Mesodermal cell (in vitro differentiated cells): Measurements from ENCODE around the gene TBC1D22A.

ENCODE experiments used
- H3K27ac ChIP-seq: 2 replicates; pipeline ENCODE4 v1.7.0; 2013; ENCODE audit warnings: mild to moderate bottlenecking, low read depth, low read length, moderate library complexity; ENCODE audit not compliant: severe bottlenecking
- H3K36me3 ChIP-seq: 2 replicates; pipeline ENCODE4 v1.7.1; 2013; ENCODE audit warnings: mild to moderate bottlenecking, low read length, moderate library complexity; ENCODE audit not compliant: control insufficient read depth, insufficient read depth
- H3K4me1 ChIP-seq: one replicate; pipeline ENCODE4 v1.7.1; 2013; ENCODE audit warnings: mild to moderate bottlenecking, low read length; ENCODE audit not compliant: insufficient read depth, control insufficient read depth, poor library complexity, severe bottlenecking
- H3K4me3 ChIP-seq: 2 replicates; pipeline ENCODE4 v1.7.0; 2013; ENCODE audit warnings: low read length, control low read depth, mild to moderate bottlenecking; ENCODE audit not compliant: insufficient read depth, poor library complexity, severe bottlenecking; ENCODE audit errors: extremely low read depth
- H3K9me3 ChIP-seq: 2 replicates; pipeline ENCODE4 v1.7.1; 2013; ENCODE audit warnings: mild to moderate bottlenecking, low read length, moderate library complexity; ENCODE audit not compliant: control insufficient read depth
- WGBS, 2 experiments: methylation state at CpG; one replicate each; pipeline ENCODE4 v1.1.5; 2013; ENCODE audit warnings: missing lambda C conversion rate in 2 of 2; ENCODE audit not compliant: insufficient coverage in 2 of 2; 5-methylcytosine and 5-hydroxymethylcytosine counted together

Gene TBC1D22A

DNA sequence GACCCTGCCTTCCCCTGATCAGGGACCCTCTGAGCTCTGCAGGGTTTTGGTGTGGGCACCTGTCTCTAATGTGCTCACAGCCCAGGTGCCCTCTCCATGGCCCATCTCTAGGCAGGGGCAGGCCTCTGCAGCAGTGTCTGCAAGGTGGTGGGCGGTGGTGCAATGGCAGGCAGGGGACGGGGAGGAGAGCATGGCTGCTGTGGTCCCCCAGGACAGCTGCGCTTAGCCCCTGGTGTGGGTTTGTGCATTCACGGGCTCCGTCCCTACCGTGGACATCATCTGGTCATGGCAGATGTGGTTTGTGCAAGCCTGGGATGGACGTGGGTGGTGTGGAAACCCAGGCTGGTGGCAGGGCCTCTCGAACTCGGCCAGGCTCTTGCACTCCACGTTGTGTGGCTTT lies 443.1 kb downstream of the TBC1D22A start:
- Histone ChIP-seq H3K4me1 (no peaks in the 10 kb centered on the region), H3K36me3 (no peaks in the 10 kb centered on the region), H3K9me3 (peaks cover 26% of the 10 kb centered on the region), H3K27ac (no peak overlapping the region), H3K4me3 (no peak overlapping the region)
- 79 to 83% methylated on average over 10 of the region's 10 CpGs for WGBS, 2 experiments

DNA sequence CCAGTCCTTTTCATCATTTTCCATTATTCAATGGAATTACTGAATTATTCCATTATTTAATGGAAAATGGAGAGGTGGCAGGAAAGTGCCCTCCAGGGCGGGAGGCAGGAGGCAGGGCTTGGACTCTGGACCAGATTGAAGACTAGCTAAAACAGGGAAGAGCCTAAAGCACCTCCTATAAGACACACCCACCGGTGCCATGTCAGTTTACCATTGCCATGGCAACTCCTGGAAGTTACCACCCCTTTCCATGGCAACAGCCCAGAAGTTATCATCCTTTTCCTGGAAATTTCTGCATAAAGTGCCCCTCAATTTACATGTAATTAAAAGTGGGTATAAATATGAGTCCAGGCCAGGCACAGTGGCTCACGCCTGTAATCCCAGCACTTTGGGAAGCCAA lies 443.7 kb downstream of the TBC1D22A start:
- Histone ChIP-seq H3K4me1 (no peaks in the 10 kb centered on the region), H3K27ac (no peak overlapping the region), H3K4me3 (no peak overlapping the region), H3K9me3 (peaks cover 27% of the 10 kb centered on the region), H3K36me3 (no peaks in the 10 kb centered on the region)
- 85 to 86% methylated on average over 1 to 3 of the region's 3 CpGs for WGBS, 2 experiments

DNA sequence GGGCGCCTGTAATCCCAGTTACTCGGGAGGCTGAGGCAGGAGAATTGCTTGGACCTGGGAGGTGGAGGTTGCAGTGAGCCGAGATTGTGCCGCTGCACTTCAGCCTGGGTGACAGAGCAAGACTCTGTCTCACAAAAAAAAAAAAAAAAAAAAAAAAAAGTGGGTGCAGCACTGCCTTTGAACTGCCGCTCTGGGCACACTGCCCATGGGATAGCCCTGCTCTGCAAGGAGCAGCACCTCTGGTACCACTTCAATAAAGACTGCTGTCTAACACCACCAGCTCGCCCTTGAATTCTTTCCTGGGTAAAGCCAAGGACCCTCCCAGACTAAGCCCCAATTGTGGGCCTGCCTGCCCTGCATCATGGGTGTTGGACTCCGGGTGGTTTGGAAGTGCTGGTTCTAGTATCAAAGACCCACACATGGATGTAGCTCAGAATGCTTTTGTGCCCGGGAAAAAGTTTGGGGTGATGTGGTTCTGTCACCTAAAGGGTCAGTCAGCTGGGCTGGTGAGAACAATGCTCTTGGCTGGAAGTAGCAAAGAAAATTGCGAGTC lies 444.3 kb downstream of the TBC1D22A start:
- 84 to 86% methylated on average over 1 to 5 of the region's 9 CpGs for WGBS, 2 experiments

DNA sequence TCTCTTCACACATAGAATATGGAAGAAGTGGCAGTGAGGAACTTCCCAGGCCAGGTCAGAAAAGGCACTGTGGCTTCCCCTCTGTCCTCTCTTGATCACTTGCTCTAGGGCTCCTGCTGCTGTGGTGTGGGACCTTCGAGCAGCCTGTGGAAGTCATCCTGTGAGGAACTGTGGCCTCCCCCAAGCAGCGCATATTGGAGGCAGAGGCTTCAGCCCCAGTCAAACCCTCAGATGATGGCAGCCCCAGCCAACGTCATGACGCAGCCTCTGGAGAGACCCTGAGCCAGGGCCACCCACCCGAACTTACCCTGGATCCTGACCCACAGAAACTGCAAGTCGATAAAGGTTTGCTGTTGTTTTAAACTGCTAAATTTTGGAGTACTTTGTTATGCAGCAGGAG lies 444.9 kb downstream of the TBC1D22A start:
- no peak overlapping the region for H3K27ac ChIP-seq
- H3K4me1 ChIP-seq: no peaks in the 10 kb centered on the region
- H3K36me3 ChIP-seq: no peaks in the 10 kb centered on the region
- H3K9me3 ChIP-seq: peaks cover 27% of the 10 kb centered on the region
- no peak overlapping the region for H3K4me3 ChIP-seq
- 79 to 90% methylated on average over 2 to 6 of the region's 6 CpGs for WGBS, 2 experiments

More for the DNA sequence above, 444.3 kb downstream of the TBC1D22A start:
- Histone ChIP-seq H3K9me3 (peaks cover 27% of the 10 kb centered on the region), H3K27ac (no peak overlapping the region), H3K4me1 (no peaks in the 10 kb centered on the region), H3K4me3 (no peak overlapping the region), H3K36me3 (no peaks in the 10 kb centered on the region)

DNA sequence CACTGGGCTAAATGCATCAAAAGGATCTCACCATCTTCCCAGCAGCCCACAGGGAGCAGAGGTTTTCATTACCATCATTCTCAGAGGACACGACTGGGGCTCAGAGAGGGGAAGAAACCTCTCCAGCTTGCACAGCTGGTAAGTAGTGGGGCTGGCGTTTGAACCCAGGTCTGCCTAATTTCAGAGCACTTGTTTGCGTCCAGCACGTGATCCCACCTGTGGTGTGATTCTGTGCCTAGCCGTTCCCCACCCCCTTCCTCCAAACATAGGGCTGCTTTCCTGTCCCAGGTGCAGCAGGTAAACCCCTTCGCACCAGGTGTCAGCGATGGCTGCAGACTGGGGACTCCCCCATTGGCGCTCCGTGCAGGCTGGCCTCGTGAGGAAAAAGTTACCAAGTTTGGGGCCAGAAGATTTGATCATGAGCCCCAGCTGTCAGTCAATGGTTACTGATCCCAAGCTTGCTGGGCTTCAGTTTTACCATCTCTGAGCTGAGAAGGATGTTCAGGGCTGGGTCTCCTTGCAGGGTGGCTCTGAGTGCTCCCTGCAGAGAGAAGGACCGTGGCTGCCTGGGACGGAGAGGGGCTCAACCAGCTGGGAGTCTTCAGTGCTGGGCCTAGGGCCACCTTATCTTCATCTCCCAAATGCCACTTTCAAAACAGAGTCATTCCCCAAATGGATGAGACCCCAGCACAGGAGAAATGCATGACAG lies 445.6 kb downstream of the TBC1D22A start:
- Histone ChIP-seq H3K9me3 (peaks cover 27% of the 10 kb centered on the region), H3K36me3 (no peaks in the 10 kb centered on the region), H3K27ac (no peak overlapping the region), H3K4me3 (no peak overlapping the region), H3K4me1 (no peaks in the 10 kb centered on the region)
- 84 to 90% methylated on average over 11 to 12 of the region's 12 CpGs for WGBS, 2 experiments

DNA sequence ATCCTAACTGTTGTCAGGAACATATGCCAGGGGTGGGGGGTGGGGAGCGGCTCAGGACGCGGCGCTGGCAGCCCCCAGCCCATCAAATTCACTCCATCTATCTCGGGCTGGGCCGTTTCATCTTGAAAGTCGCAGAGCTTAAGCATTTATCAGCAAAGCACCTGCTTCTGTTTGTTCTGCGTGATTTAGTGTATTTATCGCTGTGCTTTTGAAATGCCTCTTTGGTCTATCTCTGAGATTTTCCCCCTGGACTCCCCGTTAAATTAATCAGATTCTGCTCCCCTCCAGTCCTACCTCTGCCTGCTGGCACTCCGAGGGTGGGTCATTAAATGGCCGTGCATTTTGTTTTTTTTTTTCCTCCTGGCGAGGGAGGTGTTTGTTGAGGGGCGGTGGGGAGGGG lies 446.2 kb downstream of the TBC1D22A start:
- no peak overlapping the region for H3K27ac ChIP-seq
- peaks cover 31% of the 10 kb centered on the region for H3K9me3 ChIP-seq
- no peaks in the 10 kb centered on the region for H3K4me1 ChIP-seq
- H3K4me3 ChIP-seq: no peak overlapping the region
- no peaks in the 10 kb centered on the region for H3K36me3 ChIP-seq
- 78 to 92% methylated on average over 5 to 10 of the region's 14 CpGs for WGBS, 2 experiments

DNA sequence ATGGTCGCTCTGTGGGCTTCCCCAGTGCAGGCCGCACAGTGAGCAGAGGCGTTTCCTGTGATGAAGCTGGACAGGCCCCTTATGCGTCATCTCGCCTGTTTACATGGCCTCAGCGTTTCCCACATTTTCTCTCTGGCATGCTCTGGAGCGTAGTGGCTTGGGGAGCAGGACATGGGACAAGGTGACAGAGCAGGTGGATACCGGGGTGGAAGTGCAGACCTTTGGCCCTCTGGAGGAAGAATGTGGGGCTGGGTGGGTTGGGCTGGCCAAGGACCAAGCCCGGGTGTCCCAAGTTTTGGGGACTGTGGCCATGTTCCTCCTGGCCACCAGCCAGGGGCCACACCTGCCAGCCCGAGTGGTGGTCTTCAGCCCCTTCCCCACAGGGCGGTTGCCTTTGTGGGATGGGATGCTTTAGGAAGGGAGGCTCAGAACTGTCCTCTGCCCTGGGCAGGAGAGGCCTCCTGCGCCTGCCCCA lies 446.6 kb downstream of the TBC1D22A start:
- H3K4me3 ChIP-seq: no peak overlapping the region
- H3K27ac ChIP-seq: no peak overlapping the region
- no peaks in the 10 kb centered on the region for H3K4me1 ChIP-seq
- no peaks in the 10 kb centered on the region for H3K36me3 ChIP-seq
- WGBS, 2 experiments: 77 to 87% methylated on average over 9 to 10 of the region's 12 CpGs
- H3K9me3 ChIP-seq: peaks cover 35% of the 10 kb centered on the region

DNA sequence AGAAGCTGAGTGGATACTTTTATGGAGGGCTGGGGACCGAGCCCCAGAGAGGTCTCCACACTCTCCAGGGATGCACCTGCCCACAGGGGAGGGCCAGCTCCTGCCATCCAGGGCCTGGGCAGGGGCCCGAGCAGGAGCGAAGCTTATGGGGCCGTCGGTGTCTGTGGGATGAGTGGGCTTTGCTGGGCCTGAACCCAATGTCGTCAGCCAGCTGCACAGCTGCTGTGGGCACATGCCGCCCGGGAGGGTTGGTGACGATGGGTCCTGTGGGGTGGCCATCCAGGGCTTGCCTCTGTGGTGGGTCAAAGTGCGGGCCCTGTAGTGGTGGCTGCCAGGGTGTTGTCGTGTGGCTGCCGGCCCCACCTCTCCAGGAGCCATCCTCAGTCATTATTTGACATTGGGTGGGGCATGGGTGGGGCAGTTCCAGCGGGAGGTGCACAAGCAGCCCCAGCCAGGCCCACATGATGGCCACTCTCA lies 447.1 kb downstream of the TBC1D22A start:
- 80 to 81% methylated on average over 10 to 12 of the region's 13 CpGs for WGBS, 2 experiments
- Histone ChIP-seq H3K4me3 (no peak overlapping the region), H3K9me3 (peaks cover 34% of the 10 kb centered on the region), H3K4me1 (no peaks in the 10 kb centered on the region), H3K36me3 (no peaks in the 10 kb centered on the region), H3K27ac (no peak overlapping the region)

DNA sequence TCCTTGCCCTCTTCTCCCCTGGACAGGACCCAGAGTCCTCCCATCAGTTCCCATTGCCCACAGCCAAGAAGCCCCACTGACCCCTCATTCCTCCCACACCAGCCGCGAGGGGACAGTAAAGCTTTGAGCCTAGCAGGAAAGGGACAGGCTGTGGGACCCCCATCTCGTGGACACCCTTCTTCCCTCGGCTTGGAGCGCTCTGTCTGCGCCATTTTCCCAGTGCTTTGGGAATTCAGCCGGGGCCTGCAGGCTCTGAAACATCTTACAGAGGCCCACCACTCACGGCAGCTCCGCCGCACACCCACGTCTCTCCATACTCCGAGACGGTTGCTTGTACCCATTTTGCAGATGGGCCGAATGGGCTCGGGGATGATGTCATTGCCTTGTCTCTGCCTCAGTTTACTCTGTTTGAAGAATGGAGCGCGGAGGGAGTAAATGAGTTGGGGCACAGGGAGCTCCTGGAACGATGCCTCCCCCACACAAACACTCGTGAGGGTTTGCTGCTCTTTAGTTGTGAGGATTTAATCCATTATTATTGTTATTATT lies 447.7 kb downstream of the TBC1D22A start:
- H3K36me3 ChIP-seq: no peaks in the 10 kb centered on the region
- no peak overlapping the region for H3K27ac ChIP-seq
- H3K9me3 ChIP-seq: peaks cover 33% of the 10 kb centered on the region
- no peaks in the 10 kb centered on the region for H3K4me1 ChIP-seq
- no peak overlapping the region for H3K4me3 ChIP-seq
- WGBS, 2 experiments: 96% methylated on average over 12 to 14 of the region's 19 CpGs

DNA sequence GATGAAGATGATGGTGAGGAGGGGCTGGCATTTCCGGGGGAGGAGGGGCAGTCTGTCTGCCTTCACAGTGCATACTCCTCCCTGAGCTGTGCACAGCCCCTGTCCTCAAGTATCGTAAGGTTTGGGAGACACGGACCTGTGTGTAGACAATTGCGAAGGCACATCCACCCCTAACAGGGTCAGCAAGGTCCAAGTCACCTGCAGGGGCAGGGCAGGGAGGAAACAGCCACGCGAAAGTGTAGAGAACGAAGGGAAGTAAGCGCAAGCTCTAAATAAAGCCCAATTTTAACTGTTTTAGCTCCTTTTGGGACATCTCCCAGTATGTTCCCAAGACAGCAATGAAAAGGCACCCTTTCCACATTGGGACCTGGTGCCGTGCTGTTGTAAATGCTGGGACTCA lies 448.2 kb downstream of the TBC1D22A start:
- no peaks in the 10 kb centered on the region for H3K36me3 ChIP-seq
- no peak overlapping the region for H3K4me3 ChIP-seq
- WGBS, 2 experiments: 88 to 94% methylated on average over 9 of the region's 9 CpGs
- no peak overlapping the region for H3K27ac ChIP-seq
- peaks cover 30% of the 10 kb centered on the region for H3K9me3 ChIP-seq
- no peaks in the 10 kb centered on the region for H3K4me1 ChIP-seq
